DMS 273 (cell line): ENCODE results near the gene TMOD2.

Experiments used
- DNase-seq: peaks from one replicate; lab custom pipeline; 2025; ENCODE audit not compliant: unreplicated experiment; lab: John Stamatoyannopoulos, UW

Gene TMOD2

GRCh38 chr15:51848811-51849210 lies 97.4 kb downstream of the TMOD2 start:
- no peak for DNase-seq

DNA sequence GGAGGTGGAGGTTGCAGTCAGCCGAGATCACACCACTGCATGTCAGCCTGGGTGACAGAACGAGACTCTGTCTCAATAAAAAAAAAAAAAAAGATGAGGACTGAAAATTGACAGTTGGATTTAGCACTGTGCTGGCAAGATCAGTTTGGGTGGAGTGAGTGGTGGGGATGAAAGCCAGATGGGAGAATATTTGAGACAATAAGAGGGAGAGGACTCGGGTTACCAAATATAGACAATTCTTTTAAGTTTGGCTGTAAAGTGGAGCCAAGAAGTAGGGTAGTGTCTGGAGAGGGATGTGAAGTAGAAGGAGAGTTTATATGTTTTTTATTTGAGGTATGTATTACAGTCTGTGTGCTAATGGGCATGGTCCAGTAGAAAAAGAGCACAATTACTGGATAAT lies 98.5 kb downstream of the TMOD2 start:
- peak; percentile 8 for DNase-seq

- no peak for DNase-seq
Observed at GRCh38 chr15:51853998-51854397, 102.6 kb downstream of the TMOD2 start.

GRCh38 chr15:51855612-51856011 lies 104.2 kb downstream of the TMOD2 start:
- no peak for DNase-seq

DNA sequence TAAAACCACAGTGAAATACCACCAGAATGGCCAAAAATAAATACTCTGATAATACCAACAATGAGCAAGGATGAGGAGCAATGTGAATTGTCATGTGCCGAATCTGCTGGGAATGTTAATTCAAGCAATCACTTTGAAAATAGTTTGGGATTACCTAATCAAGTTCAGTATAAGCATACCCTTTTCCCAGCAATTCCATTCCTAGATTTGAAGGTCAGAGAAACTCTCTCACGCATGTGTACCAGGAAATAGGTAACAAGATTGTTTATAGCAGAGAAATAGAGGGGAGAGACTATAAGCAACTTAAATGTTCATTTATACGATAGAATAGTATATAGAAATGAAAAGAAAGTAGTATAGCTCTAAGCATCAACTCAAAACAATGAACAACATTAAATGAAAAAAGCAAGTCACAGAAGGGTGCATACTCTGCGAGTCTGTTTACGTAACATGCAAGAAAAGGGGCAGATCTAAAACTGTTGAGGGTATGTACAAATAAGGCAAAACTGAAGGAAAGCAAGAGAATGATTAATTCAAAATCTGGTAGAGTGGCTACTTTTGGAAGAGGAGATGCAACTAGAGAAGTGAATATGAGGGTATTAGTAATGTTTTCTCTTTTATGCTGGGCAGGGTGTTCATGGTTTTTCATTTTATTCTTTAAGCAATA lies 105.5 kb downstream of the TMOD2 start:
- no peak for DNase-seq

- no peak for DNase-seq
Observed at GRCh38 chr15:51861557-51862359, 110.4 kb downstream of the TMOD2 start.

- DNase-seq, result peak; percentile 3
Observed at GRCh38 chr15:51863131-51863530, 111.7 kb downstream of the TMOD2 start.

GRCh38 chr15:51864408-51865056 lies 113.1 kb downstream of the TMOD2 start:
- DNase-seq, result no peak

DNA sequence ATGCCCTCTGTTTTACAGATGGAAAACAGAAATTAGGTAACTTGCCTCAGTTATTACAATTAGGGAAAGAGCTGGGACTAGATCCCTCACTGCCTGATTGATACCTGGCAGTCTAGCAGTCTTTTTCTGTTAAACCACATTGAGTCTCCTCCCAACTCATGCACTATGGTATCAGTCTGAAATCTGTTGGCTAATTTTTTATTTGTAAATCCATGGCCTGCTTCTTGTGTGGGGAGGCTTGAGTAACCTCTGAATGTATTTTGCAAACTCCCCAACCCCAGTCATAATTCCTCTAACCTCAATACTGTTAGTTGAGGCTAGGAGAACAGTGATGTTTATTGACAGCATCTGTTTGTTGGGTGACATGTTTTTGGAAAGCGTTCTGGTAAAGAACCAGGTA lies 113.9 kb downstream of the TMOD2 start:
- DNase-seq, result no peak
